Memory B cell (primary cell): Measurements from ENCODE around the gene HES5.

Experiments used
- ATAC-seq: fragments of 150-1000 bp; cut with Tn5 transposase; 2 replicates; pipeline ENCODE4 v1.10.0; 2021; ENCODE audit warnings: low read depth, mild to moderate bottlenecking, moderate library complexity
- DNase-seq, 2 donors: peaks; one replicate each; pipeline ENCODE4 v3.0.0; 2022; ENCODE audit warnings: low spot score in 2 of 2
- H3K27ac Mint-ChIP-seq: one replicate; pipeline ENCODE4 v1.8.0; 2022; ENCODE audit warnings: mild to moderate bottlenecking, moderate library complexity, mixed read lengths
- H3K27me3 Mint-ChIP-seq: one replicate; pipeline ENCODE4 v1.8.0; 2022; ENCODE audit warnings: mixed read lengths
- H3K36me3 Mint-ChIP-seq: one replicate; pipeline ENCODE4 v1.8.0; 2022; ENCODE audit warnings: mild to moderate bottlenecking, mixed read lengths
- H3K4me1 Mint-ChIP-seq: one replicate; pipeline ENCODE4 v1.8.0; 2022; ENCODE audit warnings: mixed read lengths
- H3K4me3 Mint-ChIP-seq: one replicate; pipeline ENCODE4 v1.8.0; 2022; ENCODE audit warnings: mild to moderate bottlenecking, moderate library complexity, mixed read lengths
- H3K9me3 Mint-ChIP-seq: one replicate; pipeline ENCODE4 v1.8.0; 2022; ENCODE audit warnings: mixed read lengths

Gene HES5

GRCh38 chr1:2525920-2526823, 3.9 kb downstream of the HES5 start, which contains the start of gene PANK4:
Gene PANK4, minus strand, starts transcription at chr1:2526596. Its CDS starts 9 bp downstream, at chr1:2526587.
- Mint-ChIP-seq H3K36me3 (peaks cover 3% of the 10 kb centered on the region), H3K27me3 (peaks cover 5% of the 10 kb centered on the region), H3K4me3 (peak within 1 kb of the TSS; percentile 100), H3K27ac (peak within 1 kb of the TSS; percentile 92), H3K4me1 (peaks cover 30% of the 10 kb centered on the region), H3K9me3 (no peaks in the 10 kb centered on the region)
- DNase-seq (peak; percentile 84 to 90), ATAC-seq (peak; percentile 89)

DNA sequence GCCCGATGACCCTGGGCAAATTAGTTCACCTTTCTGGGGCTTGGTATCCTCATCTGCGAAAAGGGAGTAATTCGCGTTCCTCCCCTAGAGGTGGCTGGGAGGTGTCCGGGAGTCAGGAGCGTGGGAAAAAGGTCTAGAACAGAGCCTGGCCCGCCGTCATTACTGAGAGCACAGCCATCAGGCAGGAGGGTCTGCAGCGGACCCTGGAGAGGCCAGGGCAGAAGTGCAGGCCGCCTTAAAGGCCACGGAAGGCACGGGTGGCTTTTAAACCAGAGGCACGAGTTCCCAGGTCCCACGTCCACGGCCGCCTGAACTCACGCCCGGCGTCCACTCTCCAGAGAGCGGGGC, 4.5 kb downstream of the HES5 start:
- H3K4me3 Mint-ChIP-seq: peak overlapping the region; percentile 100
- peaks cover 2% of the 10 kb centered on the region for H3K27me3 Mint-ChIP-seq
- DNase-seq (no peak), ATAC-seq (no peak)
- H3K4me1 Mint-ChIP-seq: peaks cover 30% of the 10 kb centered on the region
- no peaks in the 10 kb centered on the region for H3K9me3 Mint-ChIP-seq
- peaks cover 3% of the 10 kb centered on the region for H3K36me3 Mint-ChIP-seq
- H3K27ac Mint-ChIP-seq: no peak overlapping the region

DNA sequence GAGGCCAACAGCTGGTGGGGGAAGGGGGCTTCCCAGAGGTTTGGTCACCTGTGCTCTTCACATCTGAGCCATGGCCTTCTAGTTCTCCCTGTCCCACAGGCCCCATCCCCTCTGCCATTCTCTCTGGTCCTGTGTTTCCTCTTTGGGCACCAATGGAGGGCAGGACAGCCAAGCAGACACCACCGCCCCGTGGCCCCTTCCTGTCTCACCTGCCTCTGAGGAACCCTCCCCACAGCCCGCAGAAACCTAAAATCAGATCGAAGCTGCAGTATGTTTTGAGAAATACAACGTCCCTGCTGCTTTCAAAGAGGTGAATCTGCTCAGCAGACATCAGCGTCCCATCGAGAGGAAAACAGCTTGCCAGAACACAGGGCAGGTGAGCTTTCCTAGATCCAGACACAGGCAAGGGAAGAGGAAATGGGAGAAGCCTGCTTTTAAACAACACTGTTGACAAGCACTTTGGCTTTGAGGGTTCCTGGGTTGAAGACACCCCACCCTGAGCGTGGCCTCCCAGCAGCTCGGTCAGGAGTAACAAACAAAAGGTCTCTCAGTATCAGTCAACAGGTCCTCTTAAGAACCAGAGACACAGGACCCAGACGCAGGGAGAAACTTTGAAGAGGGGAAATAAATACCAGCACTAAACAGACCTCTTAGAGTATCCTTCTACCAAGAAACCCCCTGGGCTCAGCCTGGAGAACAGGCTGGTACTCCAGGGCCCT, 6.0 kb downstream of the HES5 start:
- DNase-seq (no peak), ATAC-seq (no peak)
- Mint-ChIP-seq H3K9me3 (no peaks in the 10 kb centered on the region), H3K27ac (no peak overlapping the region), H3K36me3 (peaks cover 6% of the 10 kb centered on the region), H3K27me3 (peaks cover 2% of the 10 kb centered on the region), H3K4me1 (peaks cover 30% of the 10 kb centered on the region), H3K4me3 (peak overlapping the region; percentile 100)

- peaks cover 13% of the 10 kb centered on the region for H3K36me3 Mint-ChIP-seq
- H3K27ac Mint-ChIP-seq: no peak overlapping the region
- no peak overlapping the region for H3K4me3 Mint-ChIP-seq
- no peaks in the 10 kb centered on the region for H3K27me3 Mint-ChIP-seq
- ATAC-seq: no peak
- peaks cover 31% of the 10 kb centered on the region for H3K4me1 Mint-ChIP-seq
- no peaks in the 10 kb centered on the region for H3K9me3 Mint-ChIP-seq
- DNase-seq: no peak
These were observed 6.7 kb downstream of the HES5 start for GRCh38 chr1:2523191-2523890.

- Mint-ChIP-seq H3K36me3 (peaks cover 13% of the 10 kb centered on the region), H3K27me3 (no peaks in the 10 kb centered on the region)
These were observed 7.8 kb downstream of the HES5 start for GRCh38 chr1:2522230-2522629.

DNA sequence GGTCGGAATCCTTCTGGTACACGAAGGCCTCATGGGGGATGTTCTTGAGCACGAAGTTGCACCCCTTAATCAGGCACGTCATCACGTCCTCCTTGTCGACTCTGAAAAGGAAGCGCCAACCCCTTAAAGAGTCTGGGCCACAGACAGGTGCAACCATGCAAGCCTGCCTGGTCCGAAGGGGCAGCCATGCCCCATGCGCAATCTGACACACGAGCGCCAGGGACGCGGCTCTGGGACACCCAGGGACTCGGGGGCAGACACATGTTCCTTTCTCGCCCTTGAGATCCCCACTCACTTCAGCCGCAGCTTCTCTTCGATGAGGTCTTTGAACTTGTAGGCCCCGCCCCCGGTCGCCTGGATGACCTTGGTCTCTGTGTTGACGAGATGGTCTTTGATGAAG, 9.3 kb downstream of the HES5 start:
- Mint-ChIP-seq H3K27ac (no peak overlapping the region), H3K4me3 (no peak overlapping the region), H3K4me1 (peaks cover 27% of the 10 kb centered on the region), H3K36me3 (peaks cover 18% of the 10 kb centered on the region), H3K9me3 (no peaks in the 10 kb centered on the region), H3K27me3 (no peaks in the 10 kb centered on the region)
- no peak for DNase-seq
- no peak for ATAC-seq

More at GRCh38 chr1:2522230-2522629, 7.8 kb downstream of the HES5 start:
- Mint-ChIP-seq H3K4me1 (peaks cover 31% of the 10 kb centered on the region), H3K9me3 (no peaks in the 10 kb centered on the region), H3K4me3 (no peak overlapping the region), H3K27ac (no peak overlapping the region)
- DNase-seq (no peak), ATAC-seq (no peak)

GRCh38 chr1:2520206-2520605, 9.9 kb downstream of the HES5 start:
- H3K27me3 Mint-ChIP-seq: no peaks in the 10 kb centered on the region
- no peak for ATAC-seq
- peaks cover 19% of the 10 kb centered on the region for H3K36me3 Mint-ChIP-seq
- no peak overlapping the region for H3K27ac Mint-ChIP-seq
- no peak for DNase-seq
- peaks cover 23% of the 10 kb centered on the region for H3K4me1 Mint-ChIP-seq
- H3K9me3 Mint-ChIP-seq: no peaks in the 10 kb centered on the region
- no peak overlapping the region for H3K4me3 Mint-ChIP-seq

GRCh38 chr1:2519729-2520128, 10.3 kb downstream of the HES5 start:
- Mint-ChIP-seq H3K9me3 (no peaks in the 10 kb centered on the region), H3K4me3 (no peak overlapping the region), H3K4me1 (peaks cover 18% of the 10 kb centered on the region), H3K27me3 (no peaks in the 10 kb centered on the region), H3K36me3 (peaks cover 19% of the 10 kb centered on the region), H3K27ac (no peak overlapping the region)
- ATAC-seq (no peak), DNase-seq (no peak)

GRCh38 chr1:2519029-2519685, 10.9 kb downstream of the HES5 start:
- ATAC-seq (no peak), DNase-seq (no peak)
- Mint-ChIP-seq H3K4me3 (no peak overlapping the region), H3K27me3 (no peaks in the 10 kb centered on the region), H3K36me3 (peaks cover 19% of the 10 kb centered on the region), H3K27ac (no peak overlapping the region), H3K4me1 (peaks cover 13% of the 10 kb centered on the region), H3K9me3 (no peaks in the 10 kb centered on the region)

DNA sequence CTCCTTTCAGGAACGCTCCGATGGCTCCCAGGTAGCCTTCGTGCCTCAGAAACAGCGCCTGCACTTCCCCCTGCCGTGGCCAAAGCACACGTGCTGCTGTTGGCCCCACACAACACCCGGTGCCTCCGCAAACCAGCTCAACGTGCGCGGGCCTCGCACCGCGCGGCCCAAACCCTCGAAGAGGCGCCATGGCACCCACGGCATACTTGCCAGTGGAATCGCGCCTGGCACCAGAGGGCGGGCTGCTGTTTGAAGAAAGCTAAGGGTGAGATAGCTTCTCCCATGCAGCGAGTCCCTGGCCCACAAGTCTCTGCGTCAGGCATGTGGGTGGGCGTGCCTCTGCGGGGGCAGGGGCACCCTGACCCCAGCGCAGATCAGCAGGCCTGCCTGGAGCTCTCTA, 11.5 kb downstream of the HES5 start:
- Mint-ChIP-seq H3K27me3 (no peaks in the 10 kb centered on the region), H3K27ac (no peak overlapping the region), H3K9me3 (no peaks in the 10 kb centered on the region), H3K4me3 (no peak overlapping the region), H3K4me1 (peaks cover 9% of the 10 kb centered on the region), H3K36me3 (peaks cover 21% of the 10 kb centered on the region)
- no peak for ATAC-seq
- no peak for DNase-seq

DNA sequence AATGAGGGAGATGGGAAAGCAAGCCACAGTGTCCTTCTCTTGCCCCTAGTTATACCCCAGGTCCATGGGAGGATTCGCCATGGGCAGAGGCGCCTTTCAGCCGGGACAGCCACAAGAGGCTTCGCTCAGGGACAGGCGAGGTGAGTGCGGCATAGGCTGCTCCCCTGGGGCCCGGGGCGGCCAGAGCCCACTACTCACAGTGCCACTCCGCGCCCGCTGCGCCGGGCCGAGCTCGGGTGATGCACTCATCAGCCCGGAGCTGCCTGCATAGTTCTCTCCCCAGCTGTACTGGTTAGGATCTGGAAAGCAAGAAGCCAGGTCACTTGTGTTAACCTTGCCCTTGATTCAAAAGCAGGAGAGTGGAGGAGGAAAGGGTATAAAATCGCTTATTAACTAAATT, 12.1 kb downstream of the HES5 start:
- Mint-ChIP-seq H3K9me3 (no peaks in the 10 kb centered on the region), H3K27me3 (no peaks in the 10 kb centered on the region), H3K4me3 (no peak overlapping the region), H3K36me3 (peaks cover 21% of the 10 kb centered on the region), H3K27ac (no peak overlapping the region), H3K4me1 (peaks cover 9% of the 10 kb centered on the region)
- DNase-seq: no peak
- no peak for ATAC-seq

GRCh38 chr1:2516946-2517345, 13.1 kb downstream of the HES5 start:
- Mint-ChIP-seq H3K9me3 (no peaks in the 10 kb centered on the region), H3K36me3 (peaks cover 18% of the 10 kb centered on the region), H3K4me3 (no peak overlapping the region), H3K27me3 (no peaks in the 10 kb centered on the region), H3K4me1 (peaks cover 2% of the 10 kb centered on the region), H3K27ac (no peak overlapping the region)
- DNase-seq (no peak), ATAC-seq (no peak)

DNA sequence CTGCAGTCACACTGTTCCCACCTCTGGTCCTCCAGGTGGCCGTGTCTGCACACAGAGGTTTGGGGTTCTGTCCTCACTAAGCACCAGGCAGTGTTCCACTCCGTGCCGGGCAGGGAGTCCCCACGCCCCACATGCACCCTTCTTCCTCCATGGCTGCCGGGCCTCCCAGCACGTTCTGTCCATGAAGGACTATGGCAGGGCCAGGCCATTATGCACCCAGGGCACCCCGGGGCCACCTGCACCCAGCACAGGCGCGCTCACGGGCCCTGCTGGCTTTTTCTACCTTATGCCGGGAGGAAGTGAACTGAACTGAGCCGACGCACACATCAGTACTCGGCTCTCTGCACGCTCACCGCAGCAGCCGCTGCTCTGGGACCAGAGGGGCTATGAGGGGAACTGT, 13.9 kb downstream of the HES5 start:
- no peak for DNase-seq
- Mint-ChIP-seq H3K27ac (no peak overlapping the region), H3K4me3 (no peak overlapping the region), H3K4me1 (peaks cover 2% of the 10 kb centered on the region), H3K27me3 (no peaks in the 10 kb centered on the region), H3K9me3 (no peaks in the 10 kb centered on the region), H3K36me3 (peaks cover 18% of the 10 kb centered on the region)
- no peak for ATAC-seq

- H3K27ac Mint-ChIP-seq: no peak overlapping the region
- no peak overlapping the region for H3K4me3 Mint-ChIP-seq
- DNase-seq (no peak), ATAC-seq (no peak)
- no peaks in the 10 kb centered on the region for H3K27me3 Mint-ChIP-seq
- H3K4me1 Mint-ChIP-seq: peaks cover 2% of the 10 kb centered on the region
- H3K9me3 Mint-ChIP-seq: no peaks in the 10 kb centered on the region
- H3K36me3 Mint-ChIP-seq: peaks cover 18% of the 10 kb centered on the region
These were observed 14.3 kb downstream of the HES5 start for GRCh38 chr1:2515763-2516080.
